Smooth muscle cell (in vitro differentiated cells): ENCODE data around the gene AGTPBP1. TPM values are rescaled to one million over a fixed set of nuclear protein-coding genes. Genes with fewer than 3 reads are reported as not detected.

Source experiments
- DNase-seq: peaks from one replicate; lab custom pipeline; 2025; ENCODE audit not compliant: unreplicated experiment; lab: John Stamatoyannopoulos, UW
- H2AFZ ChIP-seq: fragments of 200-600 bp; sonication (generic); 2 replicates; pipeline ENCODE4 v1.6.0; 2016; ENCODE audit warnings: antibody characterized with exemption, low read depth, mild to moderate bottlenecking
- H3F3A ChIP-seq: fragments of 200-600 bp; sonication (generic); 2 replicates; pipeline ENCODE4 v1.6.0; 2017; ENCODE audit warnings: antibody characterized with exemption, low read depth
- H3K27ac ChIP-seq: fragments of 200-600 bp; sonication (generic); 2 replicates; pipeline ENCODE4 v1.5.1; 2016; ENCODE audit warnings: low read depth, mild to moderate bottlenecking
- H3K27me3 ChIP-seq: fragments of 200-600 bp; sonication (generic); 2 replicates; pipeline ENCODE4 v1.6.1; 2016; ENCODE audit warnings: low read depth, mild to moderate bottlenecking
- H3K36me3 ChIP-seq: fragments of 200-600 bp; sonication (generic); 2 replicates; pipeline ENCODE4 v1.5.1; 2016; ENCODE audit warnings: low read depth
- H3K4me1 ChIP-seq: fragments of 200-600 bp; sonication (generic); 2 replicates; pipeline ENCODE4 v1.5.1; 2016; ENCODE audit warnings: low read depth
- H3K4me2 ChIP-seq: fragments of 200-600 bp; sonication (generic); 2 replicates; pipeline ENCODE4 v1.6.0; 2016; ENCODE audit warnings: mild to moderate bottlenecking
- H3K4me3 ChIP-seq: fragments of 200-600 bp; sonication (generic); 2 replicates; pipeline ENCODE4 v1.5.1; 2016; ENCODE audit warnings: mild to moderate bottlenecking
- H3K79me2 ChIP-seq: fragments of 200-600 bp; sonication (generic); 2 replicates; pipeline ENCODE4 v1.6.0; 2016; ENCODE audit warnings: low read depth, mild to moderate bottlenecking
- H3K9ac ChIP-seq: fragments of 200-600 bp; sonication (generic); 2 replicates; pipeline ENCODE4 v1.6.0; 2016; ENCODE audit warnings: low read depth
- H3K9me3 ChIP-seq: fragments of 200-600 bp; sonication (generic); replicated peaks from 2 replicates; pipeline ENCODE4 v1.5.1; 2016; ENCODE audit warnings: low read depth
- H4K20me1 ChIP-seq: fragments of 200-600 bp; sonication (generic); 2 replicates; pipeline ENCODE4 v1.6.0; 2016; ENCODE audit warnings: low read depth
- CTCF ChIP-seq: fragments of 200-600 bp; sonication (generic); IDR thresholded peaks from 2 replicates; pipeline ENCODE4 v1.5.1; 2017; ENCODE audit warnings: borderline replicate concordance, mild to moderate bottlenecking, antibody characterized with exemption; ENCODE audit not compliant: insufficient read depth, poor library complexity, severe bottlenecking
- WGBS: methylation state at CpG from one replicate; pipeline ENCODE4 v1.1.7; 2016; ENCODE audit warnings: low lambda C conversion rate; 5-methylcytosine and 5-hydroxymethylcytosine counted together
- polyA plus RNA-seq: library from polyadenylated mRNA; unstranded; fragments of >200 nt; fragmentation: Nextera tagmentation; extraction: Ambion mirVana; gene quantifications from 2 replicates; pipeline ENCODE4 v1.2.1, GENCODE V29; 2016
- total RNA-seq: library from RNA; depleted of rRNA; stranded (reverse); fragments of >200 nt; gene quantifications from 2 replicates; pipeline ENCODE4 v1.2.3, GENCODE V29; 2014

The AGTPBP1 gene
- total and polyA plus RNA-seq, 2 experiments from 2014 or later: 4.6 to 7.0 TPM

- no peak for TF ChIP-seq CTCF
- Histone ChIP-seq H3F3A (no peaks in the 10 kb centered on the region), H3K4me3 (no peak overlapping the region), H3K79me2 (no peaks in the 10 kb centered on the region), H3K27ac (no peak overlapping the region), H3K4me2 (no peak overlapping the region), H3K27me3 (peaks cover 3% of the 10 kb centered on the region), H2AFZ (no peak overlapping the region), H3K9me3 (no peaks in the 10 kb centered on the region), H4K20me1 (no peaks in the 10 kb centered on the region), H3K4me1 (no peaks in the 10 kb centered on the region), H3K9ac (no peak overlapping the region), H3K36me3 (no peaks in the 10 kb centered on the region)
- WGBS: 91% methylated on average over 8 of the region's 8 CpGs
- DNase-seq: no peak
Measured at GRCh38 chr9:85534340-85534739, 207.4 kb downstream of the AGTPBP1 start.

GRCh38 chr9:85533538-85533937, 208.2 kb downstream of the AGTPBP1 start:
- Histone ChIP-seq H3K9ac (no peak overlapping the region), H3K4me3 (no peak overlapping the region), H3K79me2 (no peaks in the 10 kb centered on the region), H4K20me1 (no peaks in the 10 kb centered on the region), H3F3A (no peaks in the 10 kb centered on the region), H3K4me1 (no peaks in the 10 kb centered on the region), H3K9me3 (no peaks in the 10 kb centered on the region), H2AFZ (no peak overlapping the region), H3K36me3 (no peaks in the 10 kb centered on the region), H3K27me3 (peaks cover 3% of the 10 kb centered on the region), H3K27ac (no peak overlapping the region), H3K4me2 (no peak overlapping the region)
- WGBS: 98% methylated on average over 4 of the region's 4 CpGs
- no peak for TF ChIP-seq CTCF
- DNase-seq: no peak

GRCh38 chr9:85530721-85531120, 211.0 kb downstream of the AGTPBP1 start:
- no peaks in the 10 kb centered on the region for H3F3A ChIP-seq
- no peaks in the 10 kb centered on the region for H3K9me3 ChIP-seq
- H3K36me3 ChIP-seq: no peaks in the 10 kb centered on the region
- H3K79me2 ChIP-seq: no peaks in the 10 kb centered on the region
- peaks cover 3% of the 10 kb centered on the region for H3K27me3 ChIP-seq
- H3K27ac ChIP-seq: no peak overlapping the region
- no peak for TF ChIP-seq CTCF
- H3K4me3 ChIP-seq: no peak overlapping the region
- H3K4me1 ChIP-seq: no peaks in the 10 kb centered on the region
- H4K20me1 ChIP-seq: no peaks in the 10 kb centered on the region
- 81% methylated on average over 5 of the region's 5 CpGs for WGBS
- no peak for DNase-seq
- no peak overlapping the region for H2AFZ ChIP-seq
- H3K4me2 ChIP-seq: no peak overlapping the region
- H3K9ac ChIP-seq: no peak overlapping the region

- peaks cover 19% of the 10 kb centered on the region for H3K27me3 ChIP-seq
- H3K9me3 ChIP-seq: no peaks in the 10 kb centered on the region
- H3F3A ChIP-seq: no peaks in the 10 kb centered on the region
- WGBS: 97% methylated on average over 4 of the region's 4 CpGs
- no peak for DNase-seq
- no peak overlapping the region for H3K9ac ChIP-seq
- no peak for TF ChIP-seq CTCF
- no peak overlapping the region for H3K4me3 ChIP-seq
- no peaks in the 10 kb centered on the region for H3K79me2 ChIP-seq
- no peak overlapping the region for H3K27ac ChIP-seq
- no peaks in the 10 kb centered on the region for H3K36me3 ChIP-seq
- H4K20me1 ChIP-seq: no peaks in the 10 kb centered on the region
- no peak overlapping the region for H3K4me2 ChIP-seq
- H3K4me1 ChIP-seq: no peaks in the 10 kb centered on the region
- H2AFZ ChIP-seq: no peak overlapping the region
Measured at GRCh38 chr9:85528607-85529006, 213.1 kb downstream of the AGTPBP1 start.
